HUES64 (cell line): ENCODE measurements around the gene FTO.

Experiments
- H3K27ac ChIP-seq: 2 replicates; pipeline ENCODE4 v1.7.0; 2013; ENCODE audit warnings: low read depth, low read length, inconsistent platforms
- H3K27me3 ChIP-seq: 2 replicates; pipeline ENCODE4 v1.6.1; 2013; ENCODE audit warnings: mild to moderate bottlenecking, low read length; ENCODE audit not compliant: insufficient read depth
- H3K36me3 ChIP-seq: 2 replicates; pipeline ENCODE4 v1.6.1; 2013; ENCODE audit warnings: mild to moderate bottlenecking, low read length; ENCODE audit not compliant: insufficient read depth
- H3K4me1 ChIP-seq: 2 replicates; pipeline ENCODE4 v1.6.1; 2013; ENCODE audit warnings: mild to moderate bottlenecking, low read length, moderate library complexity; ENCODE audit not compliant: insufficient read depth
- H3K4me3 ChIP-seq: 2 replicates; pipeline ENCODE4 v1.5.1; 2013; ENCODE audit warnings: mild to moderate bottlenecking, low read length, moderate library complexity
- H3K9ac ChIP-seq: 2 replicates; pipeline ENCODE4 v1.6.1; 2013; ENCODE audit warnings: mild to moderate bottlenecking, low read depth, low read length
- H3K9me3 ChIP-seq: 2 replicates; pipeline ENCODE4 v1.6.1; 2013; ENCODE audit warnings: low read depth, low read length; ENCODE audit not compliant: insufficient read depth
- WGBS: fragments of 150-250, 120-280 bp; methylation state at CpG from one replicate; pipeline ENCODE4 v1.1.7; 2013; ENCODE audit warnings: missing lambda C conversion rate; 5-methylcytosine and 5-hydroxymethylcytosine counted together

Gene FTO

GRCh38 chr16:54048586-54049495, 344.9 kb downstream of the FTO start:
- Histone ChIP-seq H3K9ac (no peak overlapping the region), H3K27ac (peak overlapping the region; percentile 91)
- WGBS = 70% methylated on average over 9 of the region's 11 CpGs

GRCh38 chr16:54049591-54050458, 345.9 kb downstream of the FTO start:
- Histone ChIP-seq H3K9ac (peak overlapping the region; percentile 16), H3K4me1 (peaks cover 58% of the 10 kb centered on the region), H3K36me3 (no peaks in the 10 kb centered on the region), H3K9me3 (no peaks in the 10 kb centered on the region), H3K4me3 (no peak overlapping the region), H3K27ac (peak overlapping the region; percentile 91), H3K27me3 (no peaks in the 10 kb centered on the region)
- 18% methylated on average over 8 of the region's 8 CpGs for WGBS

More at GRCh38 chr16:54048586-54049495, 344.9 kb downstream of the FTO start:
- H3K4me1 ChIP-seq = peaks cover 48% of the 10 kb centered on the region
- H3K36me3 ChIP-seq = no peaks in the 10 kb centered on the region
- H3K9me3 ChIP-seq = no peaks in the 10 kb centered on the region
- H3K4me3 ChIP-seq = no peak overlapping the region
- no peaks in the 10 kb centered on the region for H3K27me3 ChIP-seq

GRCh38 chr16:54050459-54051210, 346.7 kb downstream of the FTO start:
- Histone ChIP-seq H3K27me3 (no peaks in the 10 kb centered on the region), H3K9me3 (no peaks in the 10 kb centered on the region), H3K4me1 (peaks cover 66% of the 10 kb centered on the region), H3K27ac (peak overlapping the region; percentile 91), H3K36me3 (no peaks in the 10 kb centered on the region), H3K9ac (peak overlapping the region; percentile 16; the same call in 1 of the 2 replicates), H3K4me3 (no peak overlapping the region)
- WGBS = 64% methylated on average over 6 of the region's 7 CpGs

- WGBS = 92% methylated on average over 5 of the region's 5 CpGs
- no peak overlapping the region for H3K9ac ChIP-seq
- H3K27me3 ChIP-seq = no peaks in the 10 kb centered on the region
- no peaks in the 10 kb centered on the region for H3K36me3 ChIP-seq
- no peak overlapping the region for H3K4me3 ChIP-seq
- H3K9me3 ChIP-seq = no peaks in the 10 kb centered on the region
- H3K27ac ChIP-seq = no peak overlapping the region
- peaks cover 69% of the 10 kb centered on the region for H3K4me1 ChIP-seq
Observed at GRCh38 chr16:54051821-54052220, 347.9 kb downstream of the FTO start.

- Histone ChIP-seq H3K4me3 (no peak overlapping the region), H3K27ac (no peak overlapping the region), H3K9me3 (no peaks in the 10 kb centered on the region), H3K27me3 (no peaks in the 10 kb centered on the region), H3K9ac (no peak overlapping the region), H3K4me1 (peaks cover 69% of the 10 kb centered on the region), H3K36me3 (no peaks in the 10 kb centered on the region)
- 81% methylated on average over 5 of the region's 5 CpGs for whole genome bisulfite sequencing
Observed at GRCh38 chr16:54052271-54052670, 348.3 kb downstream of the FTO start.

- no peaks in the 10 kb centered on the region for H3K9me3 ChIP-seq
- no peaks in the 10 kb centered on the region for H3K36me3 ChIP-seq
- H3K4me3 ChIP-seq = no peak overlapping the region
- H3K9ac ChIP-seq = no peak overlapping the region
- 75% methylated on average over 14 of the region's 16 CpGs for WGBS
- no peak overlapping the region for H3K27ac ChIP-seq
- peaks cover 58% of the 10 kb centered on the region for H3K4me1 ChIP-seq
- no peaks in the 10 kb centered on the region for H3K27me3 ChIP-seq
Observed at GRCh38 chr16:54053891-54054820, 350.2 kb downstream of the FTO start.

GRCh38 chr16:54055191-54055590, 351.2 kb downstream of the FTO start:
- H3K9me3 ChIP-seq = no peaks in the 10 kb centered on the region
- no peaks in the 10 kb centered on the region for H3K27me3 ChIP-seq
- H3K9ac ChIP-seq = no peak overlapping the region
- WGBS = 90% methylated on average over 2 of the region's 4 CpGs
- no peaks in the 10 kb centered on the region for H3K36me3 ChIP-seq
- no peak overlapping the region for H3K4me3 ChIP-seq
- H3K4me1 ChIP-seq = peaks cover 48% of the 10 kb centered on the region
- no peak overlapping the region for H3K27ac ChIP-seq

GRCh38 chr16:54055864-54056263, 351.9 kb downstream of the FTO start:
- H3K36me3 ChIP-seq = no peaks in the 10 kb centered on the region
- H3K9ac ChIP-seq = no peak overlapping the region
- no peak overlapping the region for H3K27ac ChIP-seq
- WGBS = 95% methylated on average over 3 of the region's 3 CpGs
- H3K4me3 ChIP-seq = no peak overlapping the region
- no peaks in the 10 kb centered on the region for H3K9me3 ChIP-seq
- no peaks in the 10 kb centered on the region for H3K27me3 ChIP-seq
- peaks cover 41% of the 10 kb centered on the region for H3K4me1 ChIP-seq

GRCh38 chr16:54056921-54057320, 353.0 kb downstream of the FTO start:
- no peak overlapping the region for H3K9ac ChIP-seq

GRCh38 chr16:54059319-54059718, 355.4 kb downstream of the FTO start:
- H3K9ac ChIP-seq = no peak overlapping the region
- no peak overlapping the region for H3K27ac ChIP-seq
- peaks cover 25% of the 10 kb centered on the region for H3K4me1 ChIP-seq
- WGBS = 92% methylated on average over 6 of the region's 6 CpGs
- H3K9me3 ChIP-seq = no peaks in the 10 kb centered on the region
- no peak overlapping the region for H3K4me3 ChIP-seq
- no peaks in the 10 kb centered on the region for H3K27me3 ChIP-seq
- no peaks in the 10 kb centered on the region for H3K36me3 ChIP-seq

More at GRCh38 chr16:54056921-54057320, 353.0 kb downstream of the FTO start:
- H3K4me3 ChIP-seq = no peak overlapping the region
- H3K9me3 ChIP-seq = no peaks in the 10 kb centered on the region
- no peak overlapping the region for H3K27ac ChIP-seq
- 99% methylated on average over 3 of the region's 3 CpGs for WGBS
- H3K4me1 ChIP-seq = peaks cover 30% of the 10 kb centered on the region
- H3K36me3 ChIP-seq = no peaks in the 10 kb centered on the region
- H3K27me3 ChIP-seq = no peaks in the 10 kb centered on the region
